Nephron progenitor cell (in vitro differentiated cells): ENCODE results near the gene P2RY8.

Source experiments
- DNase-seq: peaks from one replicate; pipeline ENCODE4 v3.0.0; 2021
- H3K27ac Mint-ChIP-seq: 2 replicates; pipeline ENCODE4 v1.8.0; 2021; ENCODE audit warnings: mild to moderate bottlenecking, moderate library complexity, mixed read lengths
- H3K27me3 Mint-ChIP-seq: 2 replicates; pipeline ENCODE4 v1.8.0; 2021; ENCODE audit warnings: mild to moderate bottlenecking, low read depth, mixed read lengths; ENCODE audit not compliant: poor library complexity
- H3K36me3 Mint-ChIP-seq: 2 replicates; pipeline ENCODE4 v1.8.0; 2021; ENCODE audit warnings: low read depth, mixed read lengths
- H3K4me1 Mint-ChIP-seq: 2 replicates; pipeline ENCODE4 v1.8.0; 2021; ENCODE audit warnings: mixed read lengths
- H3K4me3 Mint-ChIP-seq: 2 replicates; pipeline ENCODE4 v1.8.0; 2021; ENCODE audit warnings: mild to moderate bottlenecking, moderate library complexity, mixed read lengths
- H3K9me3 Mint-ChIP-seq: 2 replicates; pipeline ENCODE4 v1.8.0; 2021; ENCODE audit warnings: mild to moderate bottlenecking, moderate library complexity, mixed read lengths
- TF ChIP-seq, protein P1 (sequence below): fragments of 200-600 bp; sonication (generic); IDR thresholded peaks from 2 replicates; pipeline ENCODE4 v1.5.0; 2021; ENCODE audit warnings: antibody characterized with exemption

The P2RY8 gene

DNA sequence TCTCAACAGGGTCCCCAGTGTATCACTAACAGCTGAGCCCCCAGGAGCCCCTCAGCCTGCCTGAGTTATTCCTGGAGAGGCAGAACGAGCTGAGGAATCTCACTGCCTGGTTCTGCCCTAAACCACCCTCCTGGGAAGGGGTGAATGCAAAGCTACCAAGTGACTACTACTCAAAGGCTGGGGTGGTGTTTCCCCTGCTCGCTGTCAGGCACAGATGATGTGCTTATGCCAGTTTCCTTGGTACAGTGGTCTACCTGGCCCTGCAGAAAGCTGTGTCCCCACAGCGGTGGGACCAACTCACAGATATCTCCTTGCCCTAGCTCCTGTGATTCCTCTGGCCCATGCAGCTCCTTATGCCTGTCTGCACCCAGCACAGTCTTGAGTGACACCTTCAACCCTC lies 48.8 kb downstream of the P2RY8 start:
- Mint-ChIP-seq H3K36me3 (peaks cover 4% of the 10 kb centered on the region), H3K9me3 (peaks cover 31% of the 10 kb centered on the region), H3K27me3 (peaks cover 9% of the 10 kb centered on the region), H3K4me3 (no peak overlapping the region), H3K4me1 (peaks cover under 1% of the 10 kb centered on the region), H3K27ac (no peak overlapping the region)
- DNase-seq: no peak
- TF ChIP-seq, protein P1, sequence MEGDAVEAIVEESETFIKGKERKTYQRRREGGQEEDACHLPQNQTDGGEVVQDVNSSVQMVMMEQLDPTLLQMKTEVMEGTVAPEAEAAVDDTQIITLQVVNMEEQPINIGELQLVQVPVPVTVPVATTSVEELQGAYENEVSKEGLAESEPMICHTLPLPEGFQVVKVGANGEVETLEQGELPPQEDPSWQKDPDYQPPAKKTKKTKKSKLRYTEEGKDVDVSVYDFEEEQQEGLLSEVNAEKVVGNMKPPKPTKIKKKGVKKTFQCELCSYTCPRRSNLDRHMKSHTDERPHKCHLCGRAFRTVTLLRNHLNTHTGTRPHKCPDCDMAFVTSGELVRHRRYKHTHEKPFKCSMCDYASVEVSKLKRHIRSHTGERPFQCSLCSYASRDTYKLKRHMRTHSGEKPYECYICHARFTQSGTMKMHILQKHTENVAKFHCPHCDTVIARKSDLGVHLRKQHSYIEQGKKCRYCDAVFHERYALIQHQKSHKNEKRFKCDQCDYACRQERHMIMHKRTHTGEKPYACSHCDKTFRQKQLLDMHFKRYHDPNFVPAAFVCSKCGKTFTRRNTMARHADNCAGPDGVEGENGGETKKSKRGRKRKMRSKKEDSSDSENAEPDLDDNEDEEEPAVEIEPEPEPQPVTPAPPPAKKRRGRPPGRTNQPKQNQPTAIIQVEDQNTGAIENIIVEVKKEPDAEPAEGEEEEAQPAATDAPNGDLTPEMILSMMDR: no peak

DNA sequence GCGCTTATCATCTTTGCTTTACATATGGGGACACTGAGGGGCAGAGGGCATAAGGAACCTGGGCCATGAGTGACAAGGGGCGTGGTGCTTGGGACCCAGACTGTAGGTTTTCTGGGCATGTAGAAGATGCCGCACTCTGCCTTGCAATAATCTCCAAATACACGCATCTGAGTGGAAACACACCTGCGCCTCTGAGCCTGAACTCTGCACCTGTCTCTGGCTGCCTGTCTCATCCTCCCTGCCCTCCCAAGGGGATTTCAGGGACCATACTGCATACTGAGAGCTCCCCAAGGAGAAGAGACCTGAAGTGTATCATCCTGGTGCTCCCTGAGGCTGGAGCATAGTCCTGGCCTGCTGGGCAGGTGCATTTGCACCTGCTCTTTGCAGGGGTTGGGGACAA lies 49.6 kb downstream of the P2RY8 start:
- H3K4me1 Mint-ChIP-seq: no peaks in the 10 kb centered on the region
- peaks cover 31% of the 10 kb centered on the region for H3K9me3 Mint-ChIP-seq
- no peak for DNase-seq
- TF ChIP-seq, protein P1: no peak
- no peak overlapping the region for H3K27ac Mint-ChIP-seq
- H3K4me3 Mint-ChIP-seq: no peak overlapping the region
- peaks cover 5% of the 10 kb centered on the region for H3K27me3 Mint-ChIP-seq
- H3K36me3 Mint-ChIP-seq: peaks cover 4% of the 10 kb centered on the region

DNA sequence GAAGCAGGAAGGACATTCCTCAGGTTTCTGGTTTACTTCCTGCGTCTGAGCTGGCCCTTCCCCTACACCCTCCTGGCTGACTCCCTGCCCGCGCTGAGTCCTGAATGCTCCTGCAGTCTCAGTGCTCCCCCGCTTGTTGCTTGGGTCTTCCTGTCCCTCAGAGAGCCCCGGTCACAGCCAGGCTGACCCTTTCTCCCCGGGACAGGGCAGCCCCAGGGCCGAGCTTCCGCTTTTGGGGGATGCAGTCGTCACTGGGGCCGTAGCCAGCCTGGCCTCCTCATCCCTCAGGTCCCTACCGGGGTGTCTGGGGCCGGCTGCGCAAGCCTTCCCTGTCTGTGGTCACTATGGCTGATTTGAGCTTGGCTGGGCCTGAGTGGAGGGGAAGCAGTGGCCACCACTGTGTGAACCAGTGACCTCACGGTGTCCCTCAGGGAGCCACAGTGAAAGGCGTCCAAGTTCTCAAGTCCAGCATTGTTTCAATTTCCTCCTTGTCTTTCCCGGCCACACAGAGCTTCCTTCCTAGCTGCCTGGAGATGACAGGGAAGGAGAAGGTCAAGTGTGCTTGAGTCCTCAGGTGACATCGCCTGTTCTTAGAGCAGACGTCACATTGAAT lies 50.1 kb downstream of the P2RY8 start:
- TF ChIP-seq, protein P1: no peak
- H3K27me3 Mint-ChIP-seq: peaks cover 4% of the 10 kb centered on the region
- peaks cover 4% of the 10 kb centered on the region for H3K4me1 Mint-ChIP-seq
- DNase-seq: no peak
- H3K36me3 Mint-ChIP-seq: peaks cover 4% of the 10 kb centered on the region
- peaks cover 26% of the 10 kb centered on the region for H3K9me3 Mint-ChIP-seq
- H3K27ac Mint-ChIP-seq: no peak overlapping the region
- H3K4me3 Mint-ChIP-seq: no peak overlapping the region

DNA sequence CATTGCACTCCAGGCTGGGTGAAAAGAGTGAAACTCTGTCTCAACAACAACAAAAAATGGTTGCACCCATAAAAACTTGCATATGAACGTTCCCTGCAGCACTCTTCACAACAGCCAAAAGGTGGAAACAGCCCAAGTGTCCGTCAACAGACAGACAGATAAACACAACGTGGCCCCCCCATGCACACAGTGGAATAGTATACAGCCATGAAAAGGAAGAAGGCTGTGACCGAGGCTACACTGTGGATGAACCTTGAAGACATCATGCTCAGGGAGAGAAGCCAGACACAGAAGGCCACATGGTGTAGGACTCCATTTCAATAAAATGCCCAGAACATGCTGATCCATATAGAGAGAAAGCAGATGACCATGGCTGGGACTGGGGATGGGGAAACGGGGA lies 50.8 kb downstream of the P2RY8 start:
- Mint-ChIP-seq H3K27ac (no peak overlapping the region), H3K9me3 (peaks cover 19% of the 10 kb centered on the region)
- TF ChIP-seq, protein P1: no peak

DNA sequence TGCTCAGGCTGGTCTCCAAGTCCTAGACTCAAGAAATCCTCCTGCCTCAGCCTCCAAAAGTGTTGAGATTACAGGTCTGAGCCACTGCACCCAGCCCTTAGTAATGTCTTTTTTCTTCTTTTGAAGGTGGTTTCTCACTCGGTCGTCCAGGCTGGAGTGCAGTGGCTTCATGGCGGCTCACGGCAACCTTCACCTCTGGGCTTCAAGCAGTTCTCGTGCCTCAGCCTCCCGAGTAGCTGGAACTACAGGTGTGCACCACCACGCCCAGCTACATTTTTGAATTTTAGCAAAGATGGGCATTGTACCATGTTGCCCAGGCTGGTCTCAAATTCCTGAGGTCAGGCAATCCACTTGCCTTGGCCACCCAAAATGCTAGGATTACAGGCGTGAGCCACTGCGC lies 52.0 kb downstream of the P2RY8 start:
- no peak overlapping the region for H3K4me3 Mint-ChIP-seq
- H3K36me3 Mint-ChIP-seq: peaks cover 4% of the 10 kb centered on the region
- peaks cover 8% of the 10 kb centered on the region for H3K4me1 Mint-ChIP-seq
- no peak for DNase-seq
- H3K9me3 Mint-ChIP-seq: peaks cover 21% of the 10 kb centered on the region
- TF ChIP-seq, protein P1: no peak
- no peak overlapping the region for H3K27ac Mint-ChIP-seq
- peaks cover 4% of the 10 kb centered on the region for H3K27me3 Mint-ChIP-seq

More for the DNA sequence above, 50.8 kb downstream of the P2RY8 start:
- H3K4me1 Mint-ChIP-seq: peaks cover 8% of the 10 kb centered on the region
- DNase-seq: no peak
- H3K27me3 Mint-ChIP-seq: peaks cover 4% of the 10 kb centered on the region
- peaks cover 4% of the 10 kb centered on the region for H3K36me3 Mint-ChIP-seq
- H3K4me3 Mint-ChIP-seq: no peak overlapping the region

DNA sequence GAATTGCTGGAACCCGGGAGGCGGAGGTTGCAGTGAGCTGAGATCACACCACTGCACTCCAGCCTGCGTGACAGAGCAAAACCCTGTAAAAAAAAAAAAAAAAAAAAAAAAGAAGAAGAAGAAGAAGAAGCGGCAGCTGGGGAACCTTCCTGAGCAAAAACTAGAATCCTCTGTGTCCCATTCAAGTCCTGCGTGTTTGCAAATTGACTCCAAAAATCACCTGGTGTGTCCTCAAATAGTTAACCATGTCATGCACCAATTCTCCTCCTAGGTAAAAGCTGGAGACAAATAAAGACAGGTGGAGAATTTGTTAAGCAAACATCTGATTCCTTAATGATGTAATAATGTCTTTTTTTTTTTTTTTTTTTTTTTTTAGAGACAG lies 52.4 kb downstream of the P2RY8 start:
- Mint-ChIP-seq H3K36me3 (peaks cover 4% of the 10 kb centered on the region), H3K4me3 (no peak overlapping the region), H3K4me1 (peaks cover 8% of the 10 kb centered on the region), H3K27ac (no peak overlapping the region), H3K9me3 (peaks cover 25% of the 10 kb centered on the region), H3K27me3 (peaks cover 4% of the 10 kb centered on the region)
- TF ChIP-seq, protein P1: no peak
- no peak for DNase-seq
